HEK293 (cell line): ENCODE measurements around the gene ATP8A1.
A peak's percentile ranks its signal among the peaks of the same experiment; 100 is the strongest.
"Not testable (repeated sequence)": the region's sequence is repeated elsewhere in the genome, so short reads cannot be mapped to it uniquely, and the experiment has no call there.

Experiments used
- CTCF ChIA-PET: fragments of 350-600 bp; formaldehyde crosslinking; extraction: SDS; loops from one replicate; lab custom pipeline; 2021; ENCODE audit warnings: antibody characterized with exemption; lab: Yijun Ruan, JAX
- POLR2A ChIA-PET: fragments of 300-600 bp; formaldehyde crosslinking; extraction: SDS; loops from one replicate; lab custom pipeline; 2020; ENCODE audit warnings: antibody characterized with exemption, inconsistent platforms; lab: Yijun Ruan, JAX
- H3K27ac ChIP-seq: fragments of 200-500 bp; sonication (Bioruptor generic); 2 replicates; pipeline ENCODE4 v1.5.1; 2014; ENCODE audit warnings: low read depth, low read length, control low read depth, inconsistent platforms; ENCODE audit errors: extremely low read depth
- H3K36me3 ChIP-seq, 2 experiments: fragments of 200-500 bp in 1 of 2; sonication (Bioruptor generic) in 1 of 2; 1 replicate in 1 of 2; 2 replicates in 1 of 2; pipeline ENCODE4 v1.5.1; 2014 to 2017; ENCODE audit warnings: inconsistent platforms in 2 of 2, low read length in 2 of 2; ENCODE audit not compliant: control insufficient read depth in 2 of 2, insufficient read depth in 1 of 2
- H3K4me1 ChIP-seq: fragments of 200-500 bp; sonication (Bioruptor generic); 2 replicates; pipeline ENCODE4 v1.5.1; 2014; ENCODE audit warnings: mild to moderate bottlenecking, low read length, inconsistent platforms; ENCODE audit not compliant: control insufficient read depth, insufficient read depth
- H3K4me3 ChIP-seq: 2 replicates; pipeline ENCODE4 v1.5.1; 2011; ENCODE audit warnings: low read depth, mild to moderate bottlenecking, control low read depth, low read length, moderate library complexity
- H3K9me3 ChIP-seq: fragments of 200-500 bp; sonication (Bioruptor generic); 2 replicates; pipeline ENCODE4 v1.5.1; 2014; ENCODE audit warnings: low read depth, low read length, inconsistent platforms; ENCODE audit not compliant: control insufficient read depth, insufficient read depth
- HOXA7 ChIP-seq: sonication (generic); formaldehyde crosslinking; IDR thresholded peaks from 2 replicates; pipeline ENCODE4 v1.8.1; 2022; ENCODE audit warnings: missing genetic modification reagents, borderline replicate concordance
- IKZF3 ChIP-seq: fragments of 450-650 bp; IDR thresholded peaks from 2 replicates; pipeline ENCODE4 v1.5.0; 2018; ENCODE audit warnings: missing biosample characterization, mild to moderate bottlenecking, missing genetic modification characterization, moderate library complexity
- REPIN1 ChIP-seq: fragments of 450-650 bp; formaldehyde crosslinking; IDR thresholded peaks from 2 replicates; pipeline ENCODE4 v1.5.1; 2017; ENCODE audit warnings: missing biosample characterization, missing genetic modification characterization, low read depth
- SCRT1 ChIP-seq: fragments of 450-650 bp; formaldehyde crosslinking; IDR thresholded peaks from 2 replicates; pipeline ENCODE4 v1.5.1; 2016; ENCODE audit warnings: missing biosample characterization, missing genetic modification characterization, borderline replicate concordance
- SCRT2 ChIP-seq: fragments of 450-650 bp; formaldehyde crosslinking; IDR thresholded peaks from 2 replicates; pipeline ENCODE4 v1.5.1; 2016; ENCODE audit warnings: missing biosample characterization, missing genetic modification characterization
- ZNF114 ChIP-seq: fragments of 450-650 bp; formaldehyde crosslinking; IDR thresholded peaks from 2 replicates; pipeline ENCODE4 v1.5.0; 2017; ENCODE audit warnings: missing biosample characterization, missing genetic modification characterization
- ZNF404 ChIP-seq: fragments of 450-650 bp; formaldehyde crosslinking; IDR thresholded peaks from 2 replicates; pipeline ENCODE4 v1.5.1; 2017; ENCODE audit warnings: missing biosample characterization, missing genetic modification characterization
- ZNF654 ChIP-seq: fragments of 450-650 bp; formaldehyde crosslinking; IDR thresholded peaks from 2 replicates; pipeline ENCODE4 v1.5.1; 2016; ENCODE audit warnings: low read depth, missing biosample characterization, missing genetic modification characterization
- ZNF660 ChIP-seq: fragments of 450-650 bp; IDR thresholded peaks from 2 replicates; pipeline ENCODE4 v1.5.1; 2018; ENCODE audit warnings: missing biosample characterization, mild to moderate bottlenecking, missing genetic modification characterization
- ZNF776 ChIP-seq: fragments of 450-650 bp; formaldehyde crosslinking; IDR thresholded peaks from 2 replicates; pipeline ENCODE4 v1.5.0; 2017; ENCODE audit warnings: missing biosample characterization, missing genetic modification characterization, borderline replicate concordance
- TF ChIP-seq, protein P1 (sequence below): fragments of 450-650 bp; formaldehyde crosslinking; IDR thresholded peaks from 2 replicates; pipeline ENCODE4 v1.5.1; 2016; ENCODE audit warnings: missing biosample characterization, missing genetic modification characterization
- TF ChIP-seq, protein P2 (sequence below): fragments of 450-650 bp; formaldehyde crosslinking; IDR thresholded peaks from 2 replicates; pipeline ENCODE4 v1.5.1; 2016; ENCODE audit warnings: missing biosample characterization, missing genetic modification characterization
- TF ChIP-seq, protein P3 (sequence below): fragments of 450-650 bp; formaldehyde crosslinking; IDR thresholded peaks from 2 replicates; pipeline ENCODE4 v1.5.1; 2016; ENCODE audit warnings: missing biosample characterization, missing genetic modification characterization

The ATP8A1 gene

DNA sequence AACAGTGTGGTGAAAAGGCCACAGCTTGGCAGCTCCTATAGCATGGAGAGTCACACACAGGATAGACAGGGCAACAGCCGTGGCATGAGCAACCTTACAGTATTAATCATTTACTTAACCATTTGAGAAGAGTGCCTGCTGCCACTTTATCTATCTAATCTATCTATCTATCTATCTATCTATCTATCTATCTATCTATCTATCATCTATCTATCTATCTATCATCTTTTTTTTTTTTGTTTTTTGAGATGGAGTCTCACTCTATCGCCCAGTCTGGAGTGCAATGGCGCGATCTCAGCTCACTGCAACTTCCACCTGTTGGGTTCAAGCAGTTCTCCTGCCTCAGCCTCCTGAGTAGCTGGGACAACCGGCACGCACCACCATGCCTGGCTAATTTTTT is 284.6 kb downstream of the ATP8A1 start:
- ChIA-PET POLR2A (interaction anchor here (0.6 kb wide), 1 partner anchor 324 kb away, joined by 3 read pairs; no protein-coding TSS in a partner anchor), CTCF (interaction anchor here (0.6 to 4.4 kb wide), 4 partner anchors 20 to 147 kb away, joined by 3 to 69 read pairs (median 8); no protein-coding TSS in a partner anchor)
- not testable (repeated sequence) for H3K9me3 ChIP-seq, H3K4me3 ChIP-seq, H3K27ac ChIP-seq, H3K36me3 ChIP-seq, H3K4me1 ChIP-seq
- 0 out of 2 replicates have a peak, but pooled peaks have one; percentile 24 for TF ChIP-seq SCRT2

DNA sequence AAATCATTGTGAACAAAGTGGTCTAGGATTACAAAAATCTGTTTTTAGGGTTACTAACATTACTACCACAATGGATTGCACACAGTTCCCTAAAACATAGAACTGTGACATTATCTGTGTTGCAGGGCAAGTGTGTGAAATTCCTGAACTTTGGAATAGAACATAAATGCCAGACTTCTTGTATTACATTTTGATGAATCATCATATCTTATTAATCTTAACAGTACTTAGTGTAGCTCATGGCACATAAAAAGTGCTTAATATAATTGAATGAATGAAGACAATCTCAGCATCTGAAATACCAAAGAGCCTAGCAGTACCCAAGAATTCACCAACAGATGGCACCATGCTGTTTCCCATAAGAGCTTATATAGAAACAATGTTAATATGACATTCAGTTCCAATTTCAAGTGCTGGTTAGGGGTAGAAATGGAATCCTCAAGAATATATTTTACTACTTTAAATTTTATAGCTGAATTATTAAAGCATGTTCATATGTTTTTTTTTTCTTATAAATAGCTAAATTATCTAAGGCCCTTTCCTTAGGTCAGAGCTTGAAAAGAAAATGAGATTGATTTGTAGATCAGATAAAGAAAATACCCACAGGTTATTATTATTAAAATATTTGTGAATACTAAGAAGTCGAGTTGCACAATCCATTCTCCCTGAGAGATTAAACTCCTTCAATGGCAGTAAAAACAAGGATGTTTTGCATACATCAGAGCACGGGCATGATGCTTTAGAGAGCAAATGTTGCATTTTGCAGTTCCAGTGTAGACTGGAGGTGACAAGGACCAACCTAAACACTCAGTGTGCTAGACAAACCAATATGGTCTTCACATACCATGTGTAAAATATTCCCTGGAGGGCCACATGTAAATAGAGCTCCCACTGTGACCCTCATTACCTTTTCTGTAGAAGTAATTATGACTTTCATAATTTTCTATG is 285.3 kb downstream of the ATP8A1 start:
- ChIA-PET POLR2A (interaction anchor here (0.6 kb wide), 1 partner anchor 324 kb away, joined by 3 read pairs; no protein-coding TSS in a partner anchor), CTCF (interaction anchor here (0.5 to 4.4 kb wide), 22 partner anchors 14 to 508 kb away, joined by 3 to 69 read pairs (median 3); no protein-coding TSS in a partner anchor)
- Histone ChIP-seq H3K36me3 (no peaks in the 10 kb centered on the region), H3K4me1 (no peaks in the 10 kb centered on the region), H3K9me3 (no peaks in the 10 kb centered on the region), H3K27ac (no peak overlapping the region), H3K4me3 (no peak overlapping the region)
- TF ChIP-seq SCRT1 (tag by site-specific recombination) (no peak), ZNF654 (tag by site-specific recombination) (peak; percentile 53), HOXA7 (CRISPR knock-in tag) (no peak), REPIN1 (tag by site-specific recombination) (no peak), ZNF404 (no peak), ZNF776 (tag by site-specific recombination) (no peak), ZNF660 (tag by site-specific recombination) (0 out of 2 replicates have a peak, but pooled peaks have one; percentile 43), ZNF114 (tag by site-specific recombination) (no peak), IKZF3 (tag by site-specific recombination) (no peak)
- TF ChIP-seq, protein P1, sequence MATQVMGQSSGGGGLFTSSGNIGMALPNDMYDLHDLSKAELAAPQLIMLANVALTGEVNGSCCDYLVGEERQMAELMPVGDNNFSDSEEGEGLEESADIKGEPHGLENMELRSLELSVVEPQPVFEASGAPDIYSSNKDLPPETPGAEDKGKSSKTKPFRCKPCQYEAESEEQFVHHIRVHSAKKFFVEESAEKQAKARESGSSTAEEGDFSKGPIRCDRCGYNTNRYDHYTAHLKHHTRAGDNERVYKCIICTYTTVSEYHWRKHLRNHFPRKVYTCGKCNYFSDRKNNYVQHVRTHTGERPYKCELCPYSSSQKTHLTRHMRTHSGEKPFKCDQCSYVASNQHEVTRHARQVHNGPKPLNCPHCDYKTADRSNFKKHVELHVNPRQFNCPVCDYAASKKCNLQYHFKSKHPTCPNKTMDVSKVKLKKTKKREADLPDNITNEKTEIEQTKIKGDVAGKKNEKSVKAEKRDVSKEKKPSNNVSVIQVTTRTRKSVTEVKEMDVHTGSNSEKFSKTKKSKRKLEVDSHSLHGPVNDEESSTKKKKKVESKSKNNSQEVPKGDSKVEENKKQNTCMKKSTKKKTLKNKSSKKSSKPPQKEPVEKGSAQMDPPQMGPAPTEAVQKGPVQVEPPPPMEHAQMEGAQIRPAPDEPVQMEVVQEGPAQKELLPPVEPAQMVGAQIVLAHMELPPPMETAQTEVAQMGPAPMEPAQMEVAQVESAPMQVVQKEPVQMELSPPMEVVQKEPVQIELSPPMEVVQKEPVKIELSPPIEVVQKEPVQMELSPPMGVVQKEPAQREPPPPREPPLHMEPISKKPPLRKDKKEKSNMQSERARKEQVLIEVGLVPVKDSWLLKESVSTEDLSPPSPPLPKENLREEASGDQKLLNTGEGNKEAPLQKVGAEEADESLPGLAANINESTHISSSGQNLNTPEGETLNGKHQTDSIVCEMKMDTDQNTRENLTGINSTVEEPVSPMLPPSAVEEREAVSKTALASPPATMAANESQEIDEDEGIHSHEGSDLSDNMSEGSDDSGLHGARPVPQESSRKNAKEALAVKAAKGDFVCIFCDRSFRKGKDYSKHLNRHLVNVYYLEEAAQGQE (tag by site-specific recombination) = no peak
- TF ChIP-seq, protein P2, sequence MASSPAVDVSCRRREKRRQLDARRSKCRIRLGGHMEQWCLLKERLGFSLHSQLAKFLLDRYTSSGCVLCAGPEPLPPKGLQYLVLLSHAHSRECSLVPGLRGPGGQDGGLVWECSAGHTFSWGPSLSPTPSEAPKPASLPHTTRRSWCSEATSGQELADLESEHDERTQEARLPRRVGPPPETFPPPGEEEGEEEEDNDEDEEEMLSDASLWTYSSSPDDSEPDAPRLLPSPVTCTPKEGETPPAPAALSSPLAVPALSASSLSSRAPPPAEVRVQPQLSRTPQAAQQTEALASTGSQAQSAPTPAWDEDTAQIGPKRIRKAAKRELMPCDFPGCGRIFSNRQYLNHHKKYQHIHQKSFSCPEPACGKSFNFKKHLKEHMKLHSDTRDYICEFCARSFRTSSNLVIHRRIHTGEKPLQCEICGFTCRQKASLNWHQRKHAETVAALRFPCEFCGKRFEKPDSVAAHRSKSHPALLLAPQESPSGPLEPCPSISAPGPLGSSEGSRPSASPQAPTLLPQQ (tag by site-specific recombination) = no peak
- TF ChIP-seq, protein P3, sequence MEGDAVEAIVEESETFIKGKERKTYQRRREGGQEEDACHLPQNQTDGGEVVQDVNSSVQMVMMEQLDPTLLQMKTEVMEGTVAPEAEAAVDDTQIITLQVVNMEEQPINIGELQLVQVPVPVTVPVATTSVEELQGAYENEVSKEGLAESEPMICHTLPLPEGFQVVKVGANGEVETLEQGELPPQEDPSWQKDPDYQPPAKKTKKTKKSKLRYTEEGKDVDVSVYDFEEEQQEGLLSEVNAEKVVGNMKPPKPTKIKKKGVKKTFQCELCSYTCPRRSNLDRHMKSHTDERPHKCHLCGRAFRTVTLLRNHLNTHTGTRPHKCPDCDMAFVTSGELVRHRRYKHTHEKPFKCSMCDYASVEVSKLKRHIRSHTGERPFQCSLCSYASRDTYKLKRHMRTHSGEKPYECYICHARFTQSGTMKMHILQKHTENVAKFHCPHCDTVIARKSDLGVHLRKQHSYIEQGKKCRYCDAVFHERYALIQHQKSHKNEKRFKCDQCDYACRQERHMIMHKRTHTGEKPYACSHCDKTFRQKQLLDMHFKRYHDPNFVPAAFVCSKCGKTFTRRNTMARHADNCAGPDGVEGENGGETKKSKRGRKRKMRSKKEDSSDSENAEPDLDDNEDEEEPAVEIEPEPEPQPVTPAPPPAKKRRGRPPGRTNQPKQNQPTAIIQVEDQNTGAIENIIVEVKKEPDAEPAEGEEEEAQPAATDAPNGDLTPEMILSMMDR (tag by site-specific recombination) = 0 out of 2 replicates have a peak, but pooled peaks have one; percentile 22
